ENCODE measurements around the gene FKBP6. TPM values are rescaled to one million over a fixed set of nuclear protein-coding genes. Genes with fewer than 3 reads are reported as not detected.
"Not testable (repeated sequence)": the region's sequence is repeated elsewhere in the genome, so short reads cannot be mapped to it uniquely, and the experiment has no call there.

Gene FKBP6
- total RNA-seq, 1 donor from 2014 or later = not detected

DNA sequence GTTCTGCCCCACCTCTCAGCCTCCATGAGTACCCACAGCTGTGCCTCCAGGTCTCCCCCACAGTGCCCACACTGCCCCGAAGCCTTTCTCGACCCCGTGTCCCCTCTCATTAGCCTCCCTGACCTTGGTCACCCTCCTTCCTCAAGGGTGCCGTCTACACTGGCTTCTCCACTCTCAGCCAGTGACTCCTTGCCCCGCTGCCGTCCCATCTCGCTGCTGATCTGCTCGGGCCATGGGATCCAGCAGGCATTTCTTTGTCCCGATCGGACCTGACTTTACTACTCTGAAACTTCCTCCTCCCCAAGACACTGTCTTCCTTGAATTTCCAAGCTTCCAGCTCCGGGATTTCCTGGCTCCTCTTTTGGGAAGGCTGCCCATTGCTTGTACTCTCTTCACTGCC lies 31.3 kb downstream of the FKBP6 start:
- intact Hi-C loops (cut with DNase I) = no loop called here
- Histone ChIP-seq H3K36me3 (no peaks in the 10 kb centered on the region), H3K27ac (no peak overlapping the region), H3K4me1 (peaks cover 10% of the 10 kb centered on the region), H3K27me3 (no peaks in the 10 kb centered on the region), H3K4me3 (no peak overlapping the region), H3K9me3 (no peaks in the 10 kb centered on the region)
- no peak for DNase-seq (ENCODE audit: extremely low spot score in 2 of 2)
- TF ChIP-seq, protein P1, sequence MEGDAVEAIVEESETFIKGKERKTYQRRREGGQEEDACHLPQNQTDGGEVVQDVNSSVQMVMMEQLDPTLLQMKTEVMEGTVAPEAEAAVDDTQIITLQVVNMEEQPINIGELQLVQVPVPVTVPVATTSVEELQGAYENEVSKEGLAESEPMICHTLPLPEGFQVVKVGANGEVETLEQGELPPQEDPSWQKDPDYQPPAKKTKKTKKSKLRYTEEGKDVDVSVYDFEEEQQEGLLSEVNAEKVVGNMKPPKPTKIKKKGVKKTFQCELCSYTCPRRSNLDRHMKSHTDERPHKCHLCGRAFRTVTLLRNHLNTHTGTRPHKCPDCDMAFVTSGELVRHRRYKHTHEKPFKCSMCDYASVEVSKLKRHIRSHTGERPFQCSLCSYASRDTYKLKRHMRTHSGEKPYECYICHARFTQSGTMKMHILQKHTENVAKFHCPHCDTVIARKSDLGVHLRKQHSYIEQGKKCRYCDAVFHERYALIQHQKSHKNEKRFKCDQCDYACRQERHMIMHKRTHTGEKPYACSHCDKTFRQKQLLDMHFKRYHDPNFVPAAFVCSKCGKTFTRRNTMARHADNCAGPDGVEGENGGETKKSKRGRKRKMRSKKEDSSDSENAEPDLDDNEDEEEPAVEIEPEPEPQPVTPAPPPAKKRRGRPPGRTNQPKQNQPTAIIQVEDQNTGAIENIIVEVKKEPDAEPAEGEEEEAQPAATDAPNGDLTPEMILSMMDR (IDR thresholded peaks at IDR 0.05) = no peak
- TF ChIP-seq POLR2A (IDR thresholded peaks at IDR 0.05) = no peak

DNA sequence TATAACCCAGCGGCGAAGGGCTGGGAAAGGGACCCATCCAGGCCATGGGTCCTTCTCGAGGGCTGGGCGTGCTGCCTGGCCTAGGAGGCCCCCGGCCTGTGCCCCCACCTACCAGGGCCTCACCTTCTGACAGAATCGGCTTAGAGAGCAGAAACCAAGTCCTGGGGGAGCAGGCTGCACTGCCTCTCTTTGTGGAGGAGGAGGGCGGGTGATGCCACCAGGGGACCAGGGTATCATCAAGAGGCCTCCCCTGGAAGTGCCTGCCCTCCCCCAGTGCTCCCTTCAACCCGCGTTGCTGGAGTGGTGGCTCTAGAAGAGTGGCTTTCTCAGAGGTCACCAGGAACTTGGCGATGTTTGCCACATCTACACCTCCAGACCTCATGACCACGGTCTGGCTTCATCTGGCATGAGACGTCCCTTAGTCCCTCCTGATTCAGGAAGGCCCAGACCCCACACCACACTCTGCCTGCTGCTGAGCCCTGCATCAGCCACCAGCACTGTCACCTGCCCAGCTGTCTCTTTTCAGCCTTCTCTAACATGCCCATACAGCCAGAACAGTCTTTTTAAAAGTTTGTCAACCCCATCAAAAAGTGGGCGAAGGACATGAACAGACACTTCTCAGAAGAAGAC lies 31.9 kb downstream of the FKBP6 start:
- Histone ChIP-seq H3K27me3 (no peaks in the 10 kb centered on the region), H3K9me3 (no peaks in the 10 kb centered on the region), H3K27ac (no peak overlapping the region), H3K4me3 (no peak overlapping the region), H3K4me1 (peaks cover 10% of the 10 kb centered on the region), H3K36me3 (no peaks in the 10 kb centered on the region)
- no peak for TF ChIP-seq POLR2A (IDR thresholded peaks at IDR 0.05)
- TF ChIP-seq POLR2AphosphoS5 (IDR thresholded peaks at IDR 0.05; ENCODE audit: insufficient read depth in 1 of 2, low read depth in 1 of 2) = no peak
- TF ChIP-seq, protein P1 (IDR thresholded peaks at IDR 0.05) = no peak
- intact Hi-C loops (cut with DNase I) = no loop called here
- DNase-seq (ENCODE audit: extremely low spot score in 2 of 2) = no peak

DNA sequence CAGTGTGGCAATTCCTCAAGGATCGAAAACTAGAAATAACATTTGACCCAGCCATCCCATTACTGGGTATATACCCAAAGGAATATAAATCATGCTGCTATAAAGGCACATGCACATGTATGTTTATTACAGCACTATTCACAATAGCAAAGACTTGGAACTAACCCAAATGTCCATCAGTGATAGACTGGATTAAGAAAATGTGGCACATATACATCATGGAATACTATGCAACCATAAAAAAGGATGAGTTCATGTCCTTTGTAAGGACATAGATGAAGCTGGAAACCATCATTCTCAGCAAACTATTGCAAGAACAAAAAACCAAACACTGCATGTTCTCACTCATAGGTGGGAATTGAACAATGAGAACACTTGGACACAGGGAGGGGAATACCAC lies 32.6 kb downstream of the FKBP6 start:
- H3K4me3 ChIP-seq; H3K9me3 ChIP-seq; intact Hi-C loops (cut with DNase I): not testable (repeated sequence)

DNA sequence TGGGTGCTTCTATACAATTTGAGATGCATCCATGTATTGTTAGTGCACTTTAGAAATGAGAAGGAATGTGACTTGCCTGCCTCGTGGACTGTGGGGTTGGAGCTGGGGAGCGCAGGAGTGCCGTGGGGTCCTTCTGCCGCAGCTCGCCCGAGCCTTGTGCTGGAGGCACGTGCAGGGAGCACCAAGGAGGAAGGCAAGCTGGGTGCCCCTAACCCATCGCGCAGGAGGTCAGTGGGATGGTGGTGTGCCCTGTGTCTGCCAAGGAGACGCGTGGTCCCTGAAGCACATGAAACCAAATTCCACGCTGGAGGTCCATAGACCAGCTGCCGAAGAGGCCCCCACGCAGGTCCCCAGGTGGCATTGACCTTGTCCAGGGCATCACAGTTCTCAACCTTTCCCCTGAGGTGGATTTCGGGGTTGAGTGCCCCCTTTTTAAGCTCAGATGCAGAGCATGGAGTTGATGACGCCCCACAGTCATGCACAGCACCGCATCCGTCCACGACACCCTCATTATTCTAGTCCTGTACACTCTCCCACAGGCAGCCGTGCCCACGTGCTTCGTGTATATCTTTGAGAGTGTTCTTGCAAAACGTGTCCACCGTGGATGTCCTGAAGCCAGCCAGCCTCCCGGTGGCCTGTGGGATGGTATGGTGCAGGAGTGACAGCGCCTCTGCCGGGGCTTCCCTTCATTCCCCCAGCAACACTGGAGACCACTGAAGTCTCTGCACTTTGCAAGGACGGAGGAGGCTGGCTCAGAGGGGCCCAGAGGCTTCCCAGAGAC lies 35.5 kb downstream of the FKBP6 start:
- TF ChIP-seq POLR2AphosphoS5 (IDR thresholded peaks at IDR 0.05; ENCODE audit: insufficient read depth in 1 of 2, low read depth in 1 of 2) = no peak
- TF ChIP-seq, protein P1 (IDR thresholded peaks at IDR 0.05) = no peak
- no peak for TF ChIP-seq POLR2A (IDR thresholded peaks at IDR 0.05)
- intact Hi-C loops (cut with DNase I) = no loop called here
- peaks cover 3% of the 10 kb centered on the region for H3K4me1 ChIP-seq
- H3K27me3 ChIP-seq = no peaks in the 10 kb centered on the region
- H3K9me3 ChIP-seq = no peaks in the 10 kb centered on the region
- H3K27ac ChIP-seq = no peak overlapping the region
- H3K4me3 ChIP-seq = no peak overlapping the region
- H3K36me3 ChIP-seq = no peaks in the 10 kb centered on the region
- no peak for DNase-seq (ENCODE audit: extremely low spot score in 2 of 2)

More for the DNA sequence above, 32.6 kb downstream of the FKBP6 start:
- not testable (repeated sequence) for H3K27ac ChIP-seq; H3K27me3 ChIP-seq; DNase-seq (ENCODE audit: extremely low spot score in 2 of 2); H3K36me3 ChIP-seq
- H3K4me1 ChIP-seq = peaks cover 10% of the 10 kb centered on the region

DNA sequence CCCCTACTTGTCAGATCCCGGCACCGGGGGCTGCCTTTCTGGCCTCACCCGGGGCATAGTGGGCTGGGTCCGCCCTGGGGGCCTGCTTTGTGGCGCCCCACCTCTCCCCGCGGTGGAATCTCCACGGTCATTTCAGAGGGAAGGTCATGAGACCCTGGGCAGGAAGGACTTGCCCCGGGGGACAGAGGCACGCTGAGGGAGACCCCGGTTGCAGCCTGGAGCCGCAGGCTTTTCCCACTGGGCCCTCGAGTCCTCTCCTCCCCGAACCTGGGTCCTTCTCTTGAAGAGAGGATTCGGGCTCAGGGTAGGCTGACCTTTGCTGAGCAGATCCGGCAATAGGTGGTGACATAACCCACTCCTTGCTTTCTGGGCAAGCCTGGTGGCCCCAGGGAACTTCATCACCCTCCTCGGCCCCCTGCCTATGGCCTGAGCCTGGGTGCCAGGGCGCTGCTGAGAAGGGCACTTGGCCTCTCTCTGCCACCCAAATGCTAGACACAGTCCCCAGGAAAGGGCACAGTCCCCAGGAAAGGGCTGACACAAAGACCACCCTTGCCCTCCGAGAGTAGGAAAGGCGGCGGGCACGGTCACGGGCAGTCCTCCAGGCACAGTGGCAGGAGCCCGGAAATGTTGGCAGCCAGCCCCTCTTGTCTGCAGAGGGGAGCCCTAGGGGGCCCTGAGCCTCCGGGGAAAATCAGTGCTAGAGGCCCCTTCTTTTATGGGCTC lies 36.2 kb downstream of the FKBP6 start:
- DNase-seq (ENCODE audit: extremely low spot score in 2 of 2) = no peak
- Histone ChIP-seq H3K9me3 (no peaks in the 10 kb centered on the region), H3K4me1 (no peaks in the 10 kb centered on the region), H3K4me3 (no peak overlapping the region), H3K27ac (no peak overlapping the region), H3K36me3 (no peaks in the 10 kb centered on the region), H3K27me3 (no peaks in the 10 kb centered on the region)
- intact Hi-C loops (cut with DNase I) = no loop called here
- TF ChIP-seq, protein P1 (IDR thresholded peaks at IDR 0.05) = no peak
- no peak for TF ChIP-seq POLR2A (IDR thresholded peaks at IDR 0.05)
- TF ChIP-seq POLR2AphosphoS5 (IDR thresholded peaks at IDR 0.05; ENCODE audit: insufficient read depth in 1 of 2, low read depth in 1 of 2) = no peak
